Endothelial cell of umbilical vein (primary cell): ENCODE results near the gene PHF2. TPM values are rescaled to one million over a fixed set of nuclear protein-coding genes. Genes with fewer than 3 reads are reported as not detected.

ENCODE experiments used
- BruUV-seq: library from RNA; stranded (reverse); fragments of 400-500 nt; replicated peaks from 2 replicates; lab custom pipeline; 2021; lab: Mats Ljungman, UMichigan
- CTCF ChIA-PET: fragments of 300-600, 350-600 bp; sonication (Branson Sonifier 250); formaldehyde crosslinking; loops from one replicate; lab custom pipeline; 2021; ENCODE audit warnings: antibody characterized with exemption, inconsistent platforms; lab: Charles Lee
- POLR2A ChIA-PET: fragments of 300-600, 350-600 bp; sonication (Branson Sonifier 250); formaldehyde crosslinking; loops from one replicate; lab custom pipeline; 2021; ENCODE audit warnings: antibody characterized with exemption, inconsistent platforms; lab: Charles Lee
- DNase-seq: peaks from one replicate; pipeline ENCODE4 v3.0.0-alpha.2; 2011; ENCODE audit warnings: low read depth, low spot score
- FAIRE-seq: peaks from 2 replicates; lab custom pipeline; 2011; peaks lifted over from hg19 to GRCh38; lab: Jason Lieb, UNC
- H2AFZ ChIP-seq: 2 replicates; pipeline ENCODE4 v1.6.0; 2012; ENCODE audit warnings: low read depth, low read length, control low read depth, inconsistent platforms
- H3K27ac ChIP-seq: 2 replicates; pipeline ENCODE4 v1.5.1; 2011; ENCODE audit warnings: low read depth, mild to moderate bottlenecking, control low read depth, low read length, moderate library complexity; ENCODE audit not compliant: insufficient read depth
- H3K27me3 ChIP-seq, 2 experiments: 2 replicates each; pipeline versions ENCODE4 v1.6.0 to v1.6.1; 2011; ENCODE audit warnings: low read length in 2 of 2, mixed read lengths in 1 of 2; ENCODE audit not compliant: control insufficient read depth in 2 of 2, insufficient read depth in 2 of 2
- H3K36me3 ChIP-seq, 2 experiments: 2 replicates in 1 of 2; 3 replicates in 1 of 2; pipeline ENCODE4 v1.5.1; 2011; ENCODE audit warnings: low read length in 2 of 2, mild to moderate bottlenecking in 1 of 2, moderate library complexity in 1 of 2; ENCODE audit not compliant: control insufficient read depth in 2 of 2, insufficient read depth in 2 of 2; ENCODE audit errors: extremely low read depth in 1 of 2
- H3K4me1 ChIP-seq: 3 replicates; pipeline ENCODE4 v1.5.1; 2011; ENCODE audit warnings: mild to moderate bottlenecking, low read length; ENCODE audit not compliant: control insufficient read depth, insufficient read depth; ENCODE audit errors: extremely low read depth
- H3K4me2 ChIP-seq: 2 replicates; pipeline ENCODE4 v1.6.1; 2011; ENCODE audit warnings: low read length, control low read depth, mixed read lengths; ENCODE audit not compliant: insufficient read depth
- H3K4me3 ChIP-seq, 3 experiments: fragments of 200-600 bp in 1 of 3; sonication (generic), shearing (Covaris generic) in 1 of 3; replicated peaks in 1 of 3; 2 replicates each; pipeline ENCODE4 v1.5.1; 2011 to 2016; ENCODE audit warnings: control low read depth in 3 of 3, low read length in 3 of 3, mild to moderate bottlenecking in 2 of 3, inconsistent platforms in 1 of 3, low read depth in 1 of 3, moderate library complexity in 1 of 3; ENCODE audit not compliant: insufficient read depth in 1 of 3
- H3K79me2 ChIP-seq: 2 replicates; pipeline ENCODE4 v1.6.0; 2012; ENCODE audit warnings: low read length, inconsistent platforms; ENCODE audit not compliant: control insufficient read depth, insufficient read depth
- H3K9ac ChIP-seq: replicated peaks from 2 replicates; pipeline ENCODE3; 2011; ENCODE audit warnings: low read length, control low read depth; ENCODE audit not compliant: insufficient read depth; ENCODE audit errors: extremely low read depth
- H3K9me1 ChIP-seq: replicated peaks from 3 replicates; pipeline ENCODE4 v1.6.0; 2011; ENCODE audit warnings: mild to moderate bottlenecking, low read length; ENCODE audit not compliant: control insufficient read depth, insufficient read depth; ENCODE audit errors: extremely low read depth
- H3K9me3 ChIP-seq: replicated peaks from 2 replicates; pipeline ENCODE4 v1.5.1; 2012; ENCODE audit warnings: low read length, inconsistent platforms; ENCODE audit not compliant: control insufficient read depth, insufficient read depth
- H4K20me1 ChIP-seq: replicated peaks from 2 replicates; pipeline ENCODE3; 2011; ENCODE audit warnings: mild to moderate bottlenecking, low read length; ENCODE audit not compliant: control insufficient read depth, insufficient read depth; ENCODE audit errors: extremely low read depth
- EZH2 ChIP-seq: IDR thresholded peaks from 2 replicates; pipeline ENCODE4 v1.6.1; 2012; ENCODE audit warnings: borderline replicate concordance, low read depth, mild to moderate bottlenecking, moderate library complexity, low read length, inconsistent platforms; ENCODE audit not compliant: severe bottlenecking
- FOS ChIP-seq: IDR thresholded peaks from 2 replicates; pipeline ENCODE4 v1.6.1; 2011; ENCODE audit warnings: mild to moderate bottlenecking, low read length, moderate library complexity, borderline replicate concordance; ENCODE audit not compliant: insufficient read depth
- GATA2 ChIP-seq: IDR thresholded peaks from 2 replicates; pipeline ENCODE4 v1.7.0; 2011; ENCODE audit warnings: low read depth, mild to moderate bottlenecking, moderate library complexity, mixed read lengths, low read length; ENCODE audit not compliant: insufficient read length, insufficient read depth
- JUN ChIP-seq: IDR thresholded peaks from 2 replicates; pipeline ENCODE4 v1.6.1; 2011; ENCODE audit warnings: borderline replicate concordance, low read depth; ENCODE audit not compliant: insufficient read length, insufficient read depth
- MYC ChIP-seq: IDR thresholded peaks from one replicate; pipeline ENCODE4 v1.6.1; 2011; ENCODE audit warnings: mild to moderate bottlenecking, low read depth, low read length
- POLR2A ChIP-seq: IDR thresholded peaks from 2 replicates; pipeline ENCODE4 v1.6.1; 2012; ENCODE audit warnings: low read depth, mild to moderate bottlenecking, control low read depth, low read length
- POLR2AphosphoS5 ChIP-seq: IDR thresholded peaks from 2 replicates; pipeline ENCODE4 v1.6.1; 2012; ENCODE audit warnings: low read depth, mild to moderate bottlenecking, control low read depth, low read length, moderate library complexity; ENCODE audit not compliant: insufficient read depth
- dilution Hi-C: fragments of 300-500 bp; cut with MboI; formaldehyde crosslinking; loops from one replicate; pipeline ENCODE4 v1.15.0; 2019; ENCODE audit warnings: low sequenced_read_pairs; ENCODE audit not compliant: extremely low pct_ligation_motif_present
- intact Hi-C: fragments of 100-400 bp; cut with micrococcal nuclease; formaldehyde crosslinking; loops from one replicate; pipeline ENCODE4 v1.10.0; 2022
- polyA plus RNA-seq, 4 experiments: library from polyadenylated mRNA; depleted of rRNA in 3 of 4; stranded (reverse) in 3 of 4; unstranded in 1 of 4; fragments of >200 nt; gene quantifications; 2 replicates each; pipeline versions ENCODE4 v1.2.1 to v1.2.3, GENCODE V29; 2011 to 2012; ENCODE audit warnings: missing spikeins in 1 of 4
- total RNA-seq: library from RNA; stranded (reverse); gene quantifications from 2 replicates; pipeline ENCODE4 v1.2.3, GENCODE V29; 2021
- TF ChIP-seq, protein P1 (sequence below), 2 donors: IDR thresholded peaks; 1 replicate in 1 of 2; 2 replicates in 1 of 2; pipeline ENCODE4 v1.5.1; 2011; ENCODE audit warnings: low read length in 2 of 2, mild to moderate bottlenecking in 2 of 2, moderate library complexity in 2 of 2, control low read depth in 1 of 2, inconsistent platforms in 1 of 2, low read depth in 1 of 2; ENCODE audit not compliant: insufficient read depth in 1 of 2; ENCODE audit errors: extremely low read depth in 1 of 2
- TF ChIP-seq, protein P2 (sequence below): IDR thresholded peaks from 2 replicates; pipeline ENCODE4 v1.6.1; 2011; ENCODE audit not compliant: insufficient read depth, insufficient read length

PHF2 gene
- total and polyA plus RNA-seq, 2 donors (not counting 3 experiments of a cell fraction or from before 2014, with no cell fraction given), result 9.8 to 22.5 TPM

DNA sequence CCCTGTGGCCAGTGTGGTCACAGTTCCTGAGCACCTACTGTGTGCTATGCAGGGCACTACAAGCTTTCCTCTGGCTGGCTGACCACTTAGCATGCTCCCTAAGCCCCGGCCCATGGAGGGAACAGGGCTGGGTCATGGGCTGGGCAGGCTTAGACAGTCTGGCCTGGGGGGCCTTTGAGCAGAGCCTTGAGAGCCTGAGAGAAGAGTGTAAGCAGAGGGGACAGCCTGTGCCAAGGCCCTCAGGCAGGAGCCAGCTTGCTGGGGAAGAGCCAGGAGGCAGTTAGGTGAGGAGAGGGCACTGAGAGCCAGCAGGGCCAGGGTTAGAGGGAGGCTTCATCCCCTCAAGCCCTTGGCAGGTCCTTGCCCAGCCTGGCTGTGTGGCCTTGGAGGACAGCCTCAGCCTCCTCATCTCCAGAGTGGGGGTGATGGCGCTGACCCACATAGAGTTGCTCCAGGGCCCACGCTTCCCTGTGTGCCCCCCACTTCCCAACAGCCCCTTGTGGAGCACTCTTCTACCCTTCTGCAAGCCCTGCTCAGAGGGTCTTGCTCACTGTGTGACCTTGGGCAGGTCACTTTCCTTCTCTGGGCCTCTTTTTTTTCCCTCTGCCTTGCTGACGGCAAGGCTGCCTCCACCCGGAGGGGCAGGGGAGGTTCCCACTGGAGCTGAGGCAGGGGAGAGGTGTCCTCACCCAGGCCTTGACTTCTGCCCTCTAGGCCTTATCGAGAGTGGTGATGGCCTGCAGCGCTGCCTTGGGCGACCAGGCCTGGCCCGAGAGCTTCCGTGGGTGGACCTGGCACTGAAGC is 107.1 kb downstream of the PHF2 start:
- no peaks in the 10 kb centered on the region for H3K9me3 ChIP-seq

More for the DNA sequence above, 107.1 kb downstream of the PHF2 start:
- Histone ChIP-seq H3K4me3 (no peak overlapping the region), H3K4me2 (no peak overlapping the region), H3K4me1 (peaks cover 14% of the 10 kb centered on the region), H2AFZ (no peak overlapping the region), H3K27ac (no peak overlapping the region), H3K27me3 (peaks cover 0 to 2% of the 10 kb centered on the region in 2 experiments), H4K20me1 (no peaks in the 10 kb centered on the region), H3K79me2 (no peaks in the 10 kb centered on the region), H3K9ac (no peak overlapping the region), H3K9me1 (no peaks in the 10 kb centered on the region), H3K36me3 (peaks cover 0 to 2% of the 10 kb centered on the region in 2 experiments)
- DNase-seq (no peak), FAIRE-seq (no peak)
- TF ChIP-seq MYC (no peak), GATA2 (no peak), JUN (no peak), POLR2A (no peak), EZH2 (no peak), POLR2AphosphoS5 (no peak), FOS (no peak)
- TF ChIP-seq, protein P1, sequence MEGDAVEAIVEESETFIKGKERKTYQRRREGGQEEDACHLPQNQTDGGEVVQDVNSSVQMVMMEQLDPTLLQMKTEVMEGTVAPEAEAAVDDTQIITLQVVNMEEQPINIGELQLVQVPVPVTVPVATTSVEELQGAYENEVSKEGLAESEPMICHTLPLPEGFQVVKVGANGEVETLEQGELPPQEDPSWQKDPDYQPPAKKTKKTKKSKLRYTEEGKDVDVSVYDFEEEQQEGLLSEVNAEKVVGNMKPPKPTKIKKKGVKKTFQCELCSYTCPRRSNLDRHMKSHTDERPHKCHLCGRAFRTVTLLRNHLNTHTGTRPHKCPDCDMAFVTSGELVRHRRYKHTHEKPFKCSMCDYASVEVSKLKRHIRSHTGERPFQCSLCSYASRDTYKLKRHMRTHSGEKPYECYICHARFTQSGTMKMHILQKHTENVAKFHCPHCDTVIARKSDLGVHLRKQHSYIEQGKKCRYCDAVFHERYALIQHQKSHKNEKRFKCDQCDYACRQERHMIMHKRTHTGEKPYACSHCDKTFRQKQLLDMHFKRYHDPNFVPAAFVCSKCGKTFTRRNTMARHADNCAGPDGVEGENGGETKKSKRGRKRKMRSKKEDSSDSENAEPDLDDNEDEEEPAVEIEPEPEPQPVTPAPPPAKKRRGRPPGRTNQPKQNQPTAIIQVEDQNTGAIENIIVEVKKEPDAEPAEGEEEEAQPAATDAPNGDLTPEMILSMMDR (IDR thresholded peaks at IDR 0.05; ENCODE audit: extremely low read depth in 1 of 2, insufficient read depth in 1 of 2, low read depth in 1 of 2, low read length in 2 of 2), result no peak
- TF ChIP-seq, protein P2, sequence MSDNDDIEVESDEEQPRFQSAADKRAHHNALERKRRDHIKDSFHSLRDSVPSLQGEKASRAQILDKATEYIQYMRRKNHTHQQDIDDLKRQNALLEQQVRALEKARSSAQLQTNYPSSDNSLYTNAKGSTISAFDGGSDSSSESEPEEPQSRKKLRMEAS, result no peak
- ChIA-PET CTCF (interaction anchor here (1.1 to 8.8 kb wide), 7 partner anchors 260 to 530 kb away, joined by 3 to 154 read pairs (median 13); no protein-coding TSS in a partner anchor), POLR2A (no interaction called here)
- dilution Hi-C loops, result no loop called here
- no TSS peak for BruUV-seq
- intact Hi-C loops, result loop anchor here (2.0 to 10.0 kb wide), 2 partner anchors 381 to 529 kb away; no protein-coding TSS in a partner anchor
